Stimulated activated CD4-positive, alpha-beta T cell treated with anti-CD3 and anti-CD28 coated beads, Interleukin-2, amount 100 ng/mL, for 24 hours (primary cell): ENCODE measurements around the gene SHROOM3.
"Not testable (repeated sequence)": the region's sequence is repeated elsewhere in the genome, so short reads cannot be mapped to it uniquely, and the experiment has no call there.

Source experiments
- DNase-seq, 2 donors: peaks; one replicate each; pipeline ENCODE4 v3.0.0-alpha.2; 2020

Gene SHROOM3

DNA sequence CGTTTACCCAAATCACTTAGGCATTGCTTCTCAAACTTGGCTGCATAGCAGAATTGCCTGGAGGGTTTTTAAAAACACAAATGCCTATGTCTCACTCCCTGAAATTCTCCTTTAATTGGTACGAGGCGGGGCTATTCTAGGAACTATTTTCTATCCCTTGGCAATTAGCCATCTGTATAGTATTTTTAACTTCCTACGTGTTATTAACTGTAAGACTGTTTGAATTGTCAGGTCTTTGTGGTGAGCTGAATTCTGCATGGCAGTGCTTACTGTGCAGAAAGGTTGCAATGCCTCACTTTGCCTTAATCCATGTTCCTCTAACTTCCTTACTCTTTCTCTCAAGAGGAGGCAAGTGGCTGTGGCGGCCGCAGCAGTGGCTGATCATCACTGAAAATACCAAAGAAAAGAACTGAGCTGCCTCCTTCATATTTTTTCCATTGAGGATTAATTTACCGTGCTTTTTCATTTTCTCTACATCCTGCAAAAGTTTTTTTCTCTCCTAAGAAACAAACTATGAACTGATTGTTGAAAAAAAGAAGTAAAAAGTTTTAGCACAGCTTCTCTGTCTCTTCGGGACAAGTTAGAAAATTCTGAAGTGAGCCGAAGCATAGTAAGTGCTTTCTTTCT, at the start of gene SHROOM3:
SHROOM3 (plus strand) TSS at position 329 of the 627 bp plus-strand sequence. CDS start 824 bp downstream, outside the sequence.
- DNase-seq, result no peak

DNA sequence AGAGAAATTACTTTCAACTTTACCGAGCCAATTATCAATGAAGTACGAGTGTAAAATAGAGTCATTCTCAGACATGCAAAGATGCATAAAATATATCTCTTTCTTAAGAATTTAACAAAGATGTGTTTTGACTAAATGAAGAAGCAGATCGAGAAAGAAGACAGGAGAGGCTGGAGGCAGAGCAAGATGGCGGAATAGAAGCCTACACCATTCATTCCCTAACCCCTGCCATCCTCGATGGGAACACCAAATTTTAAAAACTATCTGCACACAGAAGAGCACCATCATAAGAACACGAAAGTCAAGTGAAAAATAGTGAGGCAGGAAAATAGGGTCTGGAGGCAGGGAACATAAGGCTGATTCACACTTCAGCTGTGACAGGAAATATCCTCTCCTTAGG, 49.1 kb upstream of the SHROOM3 start:
- DNase-seq, result no peak

DNA sequence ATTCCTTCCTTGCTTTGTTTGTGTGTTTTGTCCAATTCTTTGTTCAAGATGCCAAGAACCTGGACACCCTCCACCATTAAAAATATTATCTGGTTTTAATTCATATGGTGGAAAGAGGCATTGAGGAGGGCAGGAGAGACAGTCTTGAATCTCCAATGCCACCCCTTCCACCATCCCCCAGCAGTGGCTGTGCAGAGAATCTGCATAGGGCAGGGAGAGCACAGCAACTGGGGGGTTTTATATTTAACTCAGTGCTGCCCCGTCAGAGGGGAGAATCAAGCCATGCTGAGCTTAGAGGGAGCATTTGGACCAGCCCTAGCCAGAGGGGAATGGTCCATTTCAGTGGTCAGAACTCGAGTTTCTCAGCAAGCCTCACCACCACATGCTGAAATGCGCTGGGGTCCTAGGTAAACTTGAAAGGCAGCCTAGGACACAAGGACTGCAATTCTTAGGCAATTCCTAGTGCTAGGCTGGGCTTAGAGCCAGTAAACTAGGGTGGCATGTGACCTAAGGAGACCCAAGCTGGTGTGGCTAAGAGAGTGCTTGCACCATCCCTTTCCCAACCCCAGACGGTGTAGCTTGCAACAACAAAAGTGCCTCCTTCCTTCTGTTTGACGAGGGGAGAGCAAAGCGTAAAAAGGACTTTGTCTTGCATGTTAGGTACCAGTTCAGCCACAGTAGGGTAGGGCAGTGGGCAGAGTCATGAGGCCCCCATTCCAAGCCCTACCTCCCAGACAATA, 48.3 kb upstream of the SHROOM3 start:
- no peak for DNase-seq

DNA sequence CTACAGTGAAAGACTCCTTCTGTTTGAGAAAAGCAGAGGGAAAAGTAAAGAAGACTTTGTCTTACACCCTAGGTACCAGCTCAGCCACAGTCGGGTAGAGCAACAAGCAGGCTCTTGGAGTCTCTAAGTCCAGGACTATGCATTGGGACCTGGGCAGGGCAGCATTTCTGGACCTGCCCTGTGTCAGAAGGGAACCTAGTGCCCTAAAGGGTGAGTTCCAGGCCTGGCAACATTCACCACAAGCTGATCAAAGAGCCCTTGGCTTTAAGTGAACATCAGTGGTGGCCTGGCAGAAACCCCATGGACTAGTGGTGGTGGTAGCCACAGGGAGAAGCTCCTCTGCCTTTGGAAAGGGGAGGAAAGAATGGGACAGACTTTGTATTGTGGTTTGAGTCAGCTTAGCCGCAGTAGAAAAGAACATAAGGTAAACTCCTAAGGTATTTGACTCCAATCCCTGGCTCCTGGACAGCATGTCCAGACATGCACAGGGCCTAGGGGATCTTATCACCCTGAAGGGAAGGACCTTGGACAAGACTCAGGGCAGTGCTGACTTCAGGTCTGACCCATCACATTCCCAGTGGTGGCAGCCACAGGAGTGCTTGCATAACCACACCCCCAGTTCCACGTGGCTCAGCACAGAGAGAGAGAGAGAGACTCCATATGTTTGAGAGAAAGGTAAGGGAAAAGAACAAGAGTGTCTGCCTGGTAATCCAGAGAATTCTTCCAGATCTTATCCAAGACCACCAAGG, 46.7 kb upstream of the SHROOM3 start:
- no peak for DNase-seq

DNA sequence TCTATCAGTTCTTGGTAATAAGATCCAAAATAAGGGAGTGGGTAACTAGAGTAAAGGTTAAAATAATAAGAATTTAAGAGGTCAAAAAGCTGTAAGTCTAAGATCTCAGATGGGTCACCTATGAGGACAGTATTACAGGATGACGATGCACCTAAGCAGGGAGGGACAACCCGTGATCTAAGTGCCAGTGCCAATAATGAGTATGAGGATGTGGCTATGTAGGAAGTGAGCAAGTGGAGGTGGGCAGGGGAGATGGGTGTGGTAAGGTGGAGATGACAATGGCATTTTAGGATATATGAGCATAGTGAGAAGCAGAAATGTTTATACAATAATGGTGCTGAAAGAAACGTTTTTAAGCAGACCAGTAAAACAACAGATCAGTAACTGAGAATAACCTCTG, 33.4 kb upstream of the SHROOM3 start:
- no peak for DNase-seq

DNA sequence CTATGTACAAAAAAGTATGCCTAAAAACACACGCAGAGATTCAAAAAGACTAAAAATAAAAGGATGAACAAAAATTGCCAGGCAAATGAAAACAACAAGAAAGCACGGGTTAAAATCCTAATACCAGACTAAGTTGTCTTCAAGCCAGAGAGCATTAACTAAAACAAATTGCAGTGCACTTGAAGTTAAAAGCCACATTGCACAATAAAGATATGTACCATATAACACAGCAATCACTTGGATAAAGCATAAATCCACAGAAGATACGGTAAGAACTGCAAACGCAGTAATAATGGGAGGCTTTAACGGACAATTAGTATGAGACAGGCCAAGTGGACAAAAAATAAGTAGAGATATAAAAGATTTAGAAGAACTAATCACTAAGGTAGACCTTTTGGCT, 28.9 kb upstream of the SHROOM3 start:
- no peak for DNase-seq

DNA sequence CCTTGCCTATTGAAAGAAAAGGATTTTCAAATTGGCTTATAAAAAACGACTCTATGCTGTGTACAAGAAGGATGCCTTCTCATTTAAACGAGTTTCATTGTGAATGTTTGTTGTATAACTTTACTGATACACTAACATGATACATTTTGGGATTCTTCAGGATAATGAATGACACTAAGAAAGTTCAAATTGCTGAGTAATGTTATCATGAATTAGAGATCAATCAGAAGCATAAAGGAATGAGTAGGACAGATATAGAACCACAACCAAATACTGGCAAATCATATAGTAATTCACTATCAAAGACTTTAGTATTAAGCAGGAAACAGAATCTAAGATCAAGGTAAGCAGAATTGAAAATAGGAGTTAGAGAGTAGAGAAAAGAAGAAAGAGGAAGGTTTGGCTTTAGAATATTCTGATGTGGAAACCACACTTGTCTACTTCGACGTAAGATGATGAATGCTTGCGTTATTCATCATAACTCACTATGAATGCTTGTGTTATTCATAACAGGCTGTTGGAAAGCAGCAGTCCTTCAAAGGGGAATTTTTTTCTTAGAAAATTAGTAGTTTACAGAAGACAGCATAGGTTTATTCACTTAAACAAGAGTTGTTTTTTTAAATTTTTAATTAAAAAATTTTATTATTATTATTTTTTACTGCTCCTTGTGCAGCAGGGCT, 27.4 kb upstream of the SHROOM3 start:
- no peak for DNase-seq

DNA sequence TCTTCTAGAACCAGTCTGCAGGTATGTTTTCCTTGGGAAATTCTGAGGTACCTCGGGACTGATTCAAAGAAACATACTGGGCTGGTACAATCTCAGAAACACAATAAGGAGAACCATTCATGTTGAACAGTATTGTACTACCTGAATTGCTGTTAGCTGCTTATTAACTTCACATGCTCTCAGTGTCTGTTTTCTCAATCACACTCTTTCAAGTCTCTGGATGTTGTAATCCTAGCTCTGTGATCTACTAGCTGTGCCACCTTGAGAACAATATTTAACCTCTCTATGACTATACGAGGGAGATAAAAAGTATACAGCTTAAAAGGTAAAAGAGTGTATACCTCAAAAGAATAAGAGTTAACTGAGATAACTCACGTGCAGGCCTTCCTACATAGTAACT, 24.4 kb upstream of the SHROOM3 start:
- DNase-seq, result no peak

DNA sequence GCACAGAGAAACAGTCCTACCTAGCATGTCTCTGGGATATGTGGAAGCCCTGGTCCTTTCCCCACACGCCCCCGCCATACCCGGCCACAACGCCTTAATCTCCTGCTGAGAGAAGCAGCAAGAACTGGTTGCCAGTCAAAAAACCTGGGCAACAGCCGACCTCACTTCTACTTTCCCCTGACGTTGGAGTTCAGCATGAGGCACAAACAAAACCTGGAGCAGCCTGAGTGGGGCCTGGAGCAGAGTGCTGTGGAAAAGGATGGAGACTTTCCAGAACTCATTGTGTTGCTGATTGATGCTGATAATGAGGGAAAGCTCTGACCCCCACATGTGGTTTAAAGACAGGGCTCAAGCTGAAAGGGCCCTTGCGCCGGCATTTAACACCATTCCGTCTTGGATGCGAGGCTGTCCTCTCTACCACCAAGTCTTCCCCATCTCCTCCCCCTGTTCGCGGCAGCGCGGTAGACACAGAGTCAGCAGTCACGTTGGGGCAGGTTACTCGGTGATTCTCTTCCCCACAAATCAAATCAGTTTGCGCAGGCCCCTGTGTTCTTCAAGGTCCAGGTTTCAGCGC, 14.8 kb upstream of the SHROOM3 start:
- DNase-seq, result no peak

DNA sequence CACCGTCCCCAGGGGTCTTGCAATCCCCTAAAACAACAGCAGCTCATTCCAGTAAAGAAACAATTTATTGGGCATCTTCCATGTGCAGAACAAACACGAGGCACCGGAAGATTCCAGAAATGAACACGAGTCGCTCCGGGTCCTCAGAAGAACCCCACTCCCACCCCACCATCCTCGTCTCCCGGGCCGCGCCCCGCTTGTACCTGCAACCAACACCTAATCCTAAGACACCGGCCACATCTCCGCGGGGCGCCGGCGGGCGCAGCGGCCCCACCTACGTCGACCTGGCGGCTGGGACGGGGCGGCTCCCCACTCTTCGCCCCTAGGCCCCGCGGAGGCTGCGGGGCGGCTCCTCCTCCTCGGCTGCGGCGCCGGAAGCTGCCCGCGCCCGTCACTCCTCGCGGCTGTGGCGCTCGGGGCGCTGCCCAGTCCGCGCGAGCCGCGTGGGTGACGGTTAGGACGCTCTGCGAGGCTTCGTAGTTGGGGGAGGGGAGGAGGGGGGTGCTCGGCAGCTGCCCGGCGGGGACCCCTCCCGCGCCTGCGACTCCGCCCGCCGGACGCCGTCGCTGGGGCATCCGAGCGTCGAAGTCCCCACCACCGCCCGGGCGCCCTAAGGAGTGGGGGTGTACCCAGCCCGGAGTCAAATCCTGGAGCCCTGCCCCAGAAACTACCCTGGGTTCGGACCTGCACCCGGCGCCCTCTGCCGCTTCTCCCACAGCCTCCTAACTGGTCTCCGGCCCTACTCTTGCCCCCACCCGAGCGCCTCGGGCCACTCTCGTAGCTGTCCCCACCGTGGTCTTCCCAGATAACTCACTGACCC, 14.1 kb upstream of the SHROOM3 start, which contains the start of gene CCDC158:
CCDC158 (minus strand) TSS at position 380 of the 820 bp plus-strand sequence. CDS start 17,934 bp downstream, outside the sequence.
- DNase-seq, result peak in 1 of 2 donors; percentile 16

DNA sequence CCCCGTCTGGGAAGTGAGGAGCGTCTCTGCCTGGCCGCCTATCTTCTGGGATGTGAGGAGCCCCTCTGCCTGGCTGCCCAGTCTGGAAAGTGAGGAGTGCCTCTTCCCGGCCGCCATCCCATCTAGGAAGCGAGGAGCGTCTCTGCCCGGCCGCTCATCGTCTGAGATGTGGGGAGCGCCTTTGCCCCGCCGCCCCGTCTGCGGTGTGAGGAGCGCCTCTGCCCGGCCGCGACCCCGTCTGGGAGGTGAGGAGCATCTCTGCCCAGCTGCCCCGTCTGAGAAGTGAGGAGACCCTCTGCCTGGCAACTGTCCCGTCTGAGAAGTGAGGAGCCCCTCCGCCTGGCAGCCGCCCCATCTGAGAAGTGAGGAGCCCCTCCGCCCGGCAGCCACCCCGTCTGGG, 11.9 kb upstream of the SHROOM3 start:
- not testable (repeated sequence) for DNase-seq

DNA sequence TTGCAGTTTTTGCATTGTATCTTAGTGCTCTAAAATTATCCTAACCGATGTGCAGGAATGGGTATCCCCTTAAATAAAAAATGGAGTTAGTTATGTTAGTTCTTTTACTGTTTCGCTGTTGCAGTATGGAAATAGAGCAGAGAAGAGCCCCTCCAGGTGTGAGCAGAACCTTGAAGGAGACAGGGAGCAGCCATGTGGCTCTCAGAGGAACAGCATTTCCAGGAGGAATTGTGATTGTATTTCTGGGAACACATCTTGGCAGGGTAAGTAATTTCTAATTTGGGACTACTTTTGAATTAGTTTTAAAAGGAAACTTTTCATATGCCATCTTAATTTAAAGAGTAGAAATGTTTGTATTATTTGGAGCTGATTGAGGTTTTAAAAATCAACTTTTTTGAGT, 8.8 kb upstream of the SHROOM3 start:
- no peak for DNase-seq

DNA sequence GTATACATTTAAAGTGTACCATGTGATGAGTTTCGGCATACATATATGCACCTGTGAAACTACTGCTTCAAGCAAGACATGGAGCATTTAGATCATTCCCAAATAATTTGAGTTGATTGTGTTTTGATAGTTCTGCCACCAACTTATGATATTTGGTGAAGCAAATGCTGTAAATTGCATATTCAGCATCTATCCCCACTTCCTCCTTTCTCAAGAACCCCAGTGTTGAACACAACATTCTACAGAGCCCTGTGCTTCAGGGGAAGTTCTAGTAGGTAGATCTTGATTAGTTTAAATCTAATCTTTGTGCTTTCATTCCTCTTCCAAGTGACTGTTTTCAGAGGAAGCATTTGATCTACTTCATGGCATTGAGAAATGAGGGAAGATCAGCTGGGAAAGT, 5.4 kb upstream of the SHROOM3 start:
- no peak for DNase-seq

DNA sequence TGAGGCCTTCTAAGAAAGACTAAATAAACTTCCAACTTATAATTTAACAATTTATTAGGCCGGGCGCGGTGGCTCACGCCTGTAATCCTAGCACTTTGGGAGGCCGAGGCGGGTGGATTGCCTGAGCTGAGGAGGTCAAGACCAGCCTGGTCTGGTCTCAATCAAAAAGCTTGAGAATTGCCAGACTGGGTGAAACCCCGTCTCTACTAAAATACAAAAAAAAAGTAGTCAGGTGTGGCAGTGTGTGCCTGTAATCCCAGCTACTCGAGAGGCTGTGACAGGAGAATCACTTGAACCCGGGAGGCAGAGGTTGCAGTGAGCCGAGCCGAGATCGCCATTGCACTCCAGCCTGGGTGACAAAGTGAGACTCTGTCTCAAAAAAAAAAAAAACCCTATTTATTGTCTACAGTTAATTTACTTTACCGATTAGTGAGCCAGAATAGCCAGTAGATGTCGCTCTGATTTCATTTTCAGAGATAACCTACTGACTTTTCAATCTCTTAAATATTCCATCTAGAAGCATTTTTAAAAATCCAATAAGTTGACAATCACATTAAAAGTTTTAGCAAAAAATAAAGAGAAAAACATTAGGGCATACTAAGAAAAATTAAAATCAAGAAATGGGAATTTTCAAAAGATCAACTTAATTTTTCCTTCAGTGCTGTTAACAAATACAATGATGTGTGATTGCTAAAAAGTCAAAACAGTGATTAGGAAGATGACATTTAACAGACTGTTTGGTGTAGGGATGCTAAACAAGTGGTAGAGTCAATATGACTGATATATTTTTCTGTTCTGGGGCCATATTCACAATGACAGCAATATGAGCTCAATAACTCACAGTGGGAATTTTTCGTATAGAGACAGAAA, 4.3 kb upstream of the SHROOM3 start:
- DNase-seq, result no peak

DNA sequence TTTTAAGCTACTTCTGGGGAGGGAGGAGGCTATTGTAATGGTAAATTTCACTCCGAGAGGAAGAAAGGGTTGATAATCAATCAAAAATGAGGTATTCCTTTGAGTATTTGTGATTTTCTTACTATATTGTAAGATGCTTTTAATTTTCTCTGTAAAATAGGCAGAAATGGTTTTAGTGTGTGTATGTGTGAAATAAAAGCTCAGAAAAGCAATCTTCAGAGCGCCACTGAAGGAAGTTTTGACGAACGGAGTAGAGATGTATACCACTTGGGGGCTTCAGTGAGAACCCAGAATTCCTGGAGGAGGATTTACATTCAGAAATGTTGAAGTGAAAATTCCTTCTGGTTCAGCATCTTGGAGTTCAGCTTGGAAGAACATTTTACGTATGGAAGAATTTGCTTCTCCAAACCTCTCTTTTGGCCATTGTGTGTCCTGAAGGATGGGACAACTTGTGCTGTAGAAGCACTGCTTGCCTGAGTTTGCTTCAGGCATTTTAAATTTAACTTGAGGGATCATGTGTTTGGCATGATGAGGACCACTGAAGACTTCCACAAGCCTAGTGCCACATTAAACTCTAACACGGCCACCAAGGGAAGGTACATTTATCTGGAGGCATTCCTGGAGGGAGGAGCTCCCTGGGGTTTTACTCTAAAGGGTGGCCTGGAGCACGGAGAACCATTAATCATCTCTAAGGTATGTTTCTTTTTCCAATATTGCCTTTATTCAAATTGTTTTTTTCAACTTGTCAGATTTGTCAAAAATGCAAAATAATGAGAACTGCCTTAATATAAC, 695 bp downstream of the SHROOM3 start:
- no peak for DNase-seq

DNA sequence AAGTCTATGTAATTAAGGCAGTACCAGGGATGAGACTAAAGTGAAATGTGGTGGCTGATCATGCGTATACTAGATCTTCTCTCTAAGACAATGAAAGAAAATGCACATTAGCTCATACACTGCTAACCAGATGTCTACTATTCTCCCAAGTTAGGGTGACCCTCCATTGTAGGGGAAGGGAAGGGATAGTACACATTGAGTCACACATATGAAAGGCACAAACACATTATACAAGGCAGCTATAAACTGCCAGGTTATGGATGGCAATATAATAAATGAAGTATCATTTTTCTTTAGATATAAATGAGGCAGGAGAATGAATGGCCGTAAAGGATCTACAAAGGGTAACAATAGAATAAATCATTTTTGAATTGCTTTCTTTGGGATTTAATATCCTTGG, 4.5 kb downstream of the SHROOM3 start:
- no peak for DNase-seq

DNA sequence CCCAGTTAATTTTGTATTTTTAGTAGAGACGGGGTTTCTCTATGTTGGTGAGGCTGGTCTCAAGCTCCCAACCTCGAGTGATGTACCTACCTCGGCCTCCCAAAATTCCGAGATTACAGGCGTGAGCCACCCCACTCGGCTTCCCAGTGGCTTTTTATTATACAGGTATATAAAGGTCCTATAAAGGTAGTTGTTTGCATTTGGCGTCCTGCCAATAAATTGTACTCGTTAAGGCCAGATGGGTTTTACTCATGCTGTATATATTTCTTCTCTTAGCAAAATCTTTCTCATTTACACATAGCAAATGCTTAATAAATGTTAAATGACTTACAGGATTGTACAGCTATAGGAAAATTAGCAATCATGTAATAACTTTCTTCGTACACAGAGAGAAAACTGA, 6.9 kb downstream of the SHROOM3 start:
- DNase-seq, result no peak

DNA sequence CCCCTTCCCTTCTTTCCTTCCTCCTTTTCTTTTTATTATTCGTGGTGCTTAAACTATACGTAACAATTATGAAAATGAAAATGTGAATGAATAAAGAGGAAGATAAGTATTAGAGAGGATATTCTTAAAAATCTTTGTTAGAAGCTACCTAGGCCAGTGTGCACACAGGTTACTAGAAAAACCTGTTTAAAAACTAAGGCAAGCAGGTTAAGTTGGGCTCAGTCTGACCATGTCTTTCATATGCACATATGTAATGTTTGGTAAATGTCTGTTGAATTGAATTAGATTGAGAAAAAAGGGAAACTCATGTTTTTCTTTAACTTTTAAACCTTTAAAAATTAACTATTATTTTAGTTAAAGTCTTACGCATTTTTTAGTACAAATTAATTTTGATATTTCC, 7.8 kb downstream of the SHROOM3 start:
- DNase-seq, result no peak

DNA sequence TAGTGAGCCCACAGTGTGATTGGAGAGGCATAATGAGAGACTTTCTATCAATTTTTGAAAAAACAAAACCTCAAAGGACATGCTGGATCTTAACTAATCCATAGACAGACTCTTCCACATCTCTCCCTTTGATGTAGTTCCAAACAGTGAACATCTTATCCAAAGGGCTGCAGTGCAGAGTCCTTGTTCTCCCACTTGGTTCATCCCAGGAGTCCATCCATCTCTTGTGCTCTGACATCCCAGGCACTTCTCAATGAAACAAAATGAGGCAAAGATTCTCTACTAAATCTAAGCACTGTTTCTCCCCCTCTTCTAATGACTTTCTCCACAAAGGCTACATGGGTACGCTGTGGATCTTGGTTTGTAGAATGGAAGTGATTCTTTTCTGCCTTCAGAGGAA, 8.3 kb downstream of the SHROOM3 start:
- no peak for DNase-seq

DNA sequence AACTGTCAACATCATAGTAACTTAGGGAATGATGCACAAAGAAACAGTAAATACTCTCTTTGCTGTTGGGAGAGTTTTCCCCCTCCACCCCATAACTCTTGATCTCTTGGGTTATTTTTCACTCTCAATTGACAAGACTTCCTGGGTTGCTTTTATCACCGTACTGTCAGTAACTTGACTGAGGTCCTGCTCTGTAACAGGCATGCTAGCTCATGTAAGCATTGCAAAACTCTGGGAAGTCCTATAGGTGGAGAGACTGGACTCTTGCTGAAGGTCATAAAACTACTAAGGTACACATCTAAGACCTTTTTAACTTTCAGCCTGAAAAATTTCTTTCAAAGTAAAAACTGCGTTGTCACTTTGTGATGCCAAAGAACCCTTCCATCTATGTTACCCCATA, 10.9 kb downstream of the SHROOM3 start:
- DNase-seq, result no peak
